GM19397 (cell line): ENCODE measurements around the gene CEP85L.
"Not testable (repeated sequence)": the region's sequence is repeated elsewhere in the genome, so short reads cannot be mapped to it uniquely, and the experiment has no call there.

Experiments used
- ATAC-seq: cut with Tn5 transposase; IDR thresholded peaks from one replicate; pipeline ENCODE4 v1.9.1; 2021; ENCODE audit warnings: mild to moderate bottlenecking, moderate library complexity; ENCODE audit not compliant: unreplicated experiment

CEP85L gene

GRCh38 chr6:118436482-118436881, 214.9 kb downstream of the CEP85L start:
- no peak for ATAC-seq

DNA sequence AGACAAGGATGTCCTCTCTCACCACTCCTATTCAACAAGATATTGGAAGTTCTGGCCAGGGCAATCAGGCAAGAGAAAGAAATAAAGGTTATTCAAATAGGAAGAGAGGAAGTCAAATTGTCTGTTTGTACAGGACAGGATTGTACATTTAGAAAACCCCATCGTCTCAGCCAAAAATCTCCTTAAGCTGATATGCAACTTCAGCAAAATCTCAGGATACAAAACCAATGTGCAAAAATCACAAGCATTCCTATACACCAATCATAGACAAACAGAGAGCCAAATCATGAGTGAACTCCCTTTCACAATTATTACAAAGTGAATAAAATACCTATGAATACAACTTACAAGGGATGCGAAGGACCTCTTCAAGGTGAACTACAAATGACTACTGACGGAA, 217.2 kb downstream of the CEP85L start:
- ATAC-seq, result not testable (repeated sequence)

DNA sequence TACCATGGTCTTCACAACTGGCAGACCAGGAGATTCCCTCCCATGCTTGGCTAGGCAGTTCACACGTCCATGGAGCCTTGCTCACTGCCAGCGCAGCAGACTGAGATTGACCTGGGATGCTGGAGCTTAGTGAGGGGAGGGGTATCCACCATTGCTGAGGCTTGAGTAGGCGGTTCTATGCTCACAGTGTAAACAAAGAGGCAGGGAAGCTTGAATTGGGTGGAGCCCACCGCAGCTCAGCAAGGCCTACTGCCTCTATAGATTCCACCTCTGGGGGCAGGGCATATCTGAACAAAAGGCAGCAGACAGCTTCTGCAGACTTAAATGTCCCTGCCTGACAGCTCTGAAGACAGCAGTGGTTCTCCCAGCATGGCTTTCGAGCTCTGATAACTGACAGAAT, 230.1 kb downstream of the CEP85L start:
- not testable (repeated sequence) for ATAC-seq

DNA sequence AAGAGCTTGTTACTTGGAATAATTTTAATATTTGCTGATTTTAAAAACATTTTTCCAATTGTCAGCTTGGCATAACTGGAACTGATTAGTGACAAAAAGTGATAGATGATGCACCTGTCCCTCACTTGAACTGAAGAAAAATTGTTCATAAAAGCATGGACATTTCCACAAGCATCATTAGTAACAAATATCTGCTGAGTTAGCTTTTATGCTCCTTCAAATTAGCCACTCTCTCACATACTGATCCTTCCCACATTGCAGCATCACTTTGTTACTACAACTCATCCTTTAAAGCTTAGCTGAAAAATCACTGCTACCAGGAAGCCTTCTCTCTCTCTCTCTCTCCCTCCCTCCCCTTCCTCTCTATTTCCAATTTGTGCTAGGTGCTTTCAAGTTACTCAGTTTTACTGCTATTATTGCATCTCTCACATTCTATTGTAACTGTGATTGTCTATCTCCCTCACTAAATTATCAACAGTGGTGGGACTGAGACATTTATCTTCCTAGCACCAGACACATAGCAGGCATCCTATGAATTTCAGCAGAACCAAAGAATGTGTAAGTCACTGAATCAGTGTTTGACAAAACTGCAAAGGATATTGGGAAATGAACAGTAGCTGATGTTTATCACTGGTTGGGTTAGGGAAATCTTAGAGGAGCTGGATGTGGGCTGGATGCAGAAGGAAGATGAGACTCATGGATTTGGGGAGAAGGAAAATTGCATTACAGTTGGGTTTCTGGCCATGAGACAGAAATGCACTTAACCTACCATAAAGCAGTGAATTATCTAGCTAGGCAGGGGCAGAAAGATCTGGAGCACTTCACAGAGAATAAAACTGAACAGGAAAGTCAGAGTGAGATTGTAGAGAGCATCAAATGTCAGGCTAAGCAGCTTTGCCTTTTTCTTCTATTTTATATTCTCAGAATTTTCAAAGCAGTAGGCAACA, 231.7 kb downstream of the CEP85L start:
- ATAC-seq, result no peak
